ENCODE results near the gene MYH7B.

The MYH7B gene

DNA sequence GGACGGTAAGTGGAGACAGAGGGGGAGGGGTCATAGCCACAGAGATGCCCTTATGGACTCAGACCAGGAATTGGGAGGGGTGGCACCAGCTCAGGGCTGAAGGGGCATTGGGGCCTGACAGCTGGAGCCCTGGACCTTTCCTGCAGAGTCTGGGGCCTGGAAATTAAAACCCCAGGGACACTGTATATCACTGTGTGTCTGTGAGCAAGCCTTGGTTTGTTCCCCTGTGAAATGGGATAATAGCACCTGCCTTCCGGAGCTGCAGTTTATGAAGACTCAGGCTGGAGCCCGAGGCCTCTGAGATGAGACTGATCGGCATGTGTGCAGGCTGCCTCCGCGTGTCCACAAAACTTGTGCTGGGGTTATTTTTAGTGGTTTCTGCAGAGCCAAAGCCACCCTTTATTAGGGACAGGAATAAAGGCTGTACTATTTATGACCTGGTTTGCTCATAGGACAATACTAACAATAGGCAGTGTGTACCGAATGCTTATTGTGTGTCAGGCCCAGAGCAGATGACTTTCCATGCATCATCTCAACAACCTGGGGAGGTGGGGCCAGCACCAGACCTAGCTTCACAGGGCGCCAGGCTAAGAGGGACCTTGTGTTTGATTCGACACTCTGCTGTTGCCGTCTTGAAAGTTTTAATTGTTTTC, 22.6 kb downstream of the MYH7B start:
- DNase-seq: no peak

DNA sequence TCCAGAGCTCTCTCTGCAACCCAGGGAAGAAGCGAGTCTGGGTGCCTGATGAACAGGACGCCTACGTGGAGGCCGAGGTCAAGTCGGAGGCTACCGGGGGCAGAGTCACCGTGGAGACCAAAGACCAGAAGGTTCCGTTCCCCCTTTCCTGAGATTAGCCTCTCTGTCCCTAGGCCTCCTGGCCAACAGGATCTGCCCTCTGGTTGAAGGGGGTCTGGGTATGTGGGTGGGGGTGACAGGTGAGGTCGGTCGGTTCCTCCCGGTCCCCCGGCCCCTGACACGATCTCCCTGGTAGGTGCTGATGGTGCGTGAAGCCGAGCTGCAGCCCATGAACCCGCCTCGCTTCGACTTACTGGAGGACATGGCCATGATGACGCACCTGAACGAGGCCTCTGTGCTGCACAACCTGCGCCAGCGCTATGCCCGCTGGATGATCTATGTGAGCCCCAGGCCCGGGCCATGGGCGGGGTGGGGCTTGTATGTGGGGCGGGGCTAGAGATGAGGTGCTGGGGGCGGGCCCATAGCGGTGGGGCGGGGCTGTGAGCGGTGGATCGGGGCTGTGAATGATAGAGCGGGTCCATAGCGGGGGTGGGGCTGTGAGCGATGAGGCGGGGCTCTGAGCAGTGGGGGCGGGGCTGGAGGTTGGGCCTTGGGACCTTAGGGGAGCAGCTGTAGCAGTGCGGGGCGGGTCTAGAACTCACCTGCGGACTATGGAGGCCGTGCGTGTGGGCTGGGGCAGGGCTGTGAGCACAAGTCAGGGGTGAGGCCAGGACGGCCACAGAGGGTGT, 23.9 kb downstream of the MYH7B start:
- no peak for DNase-seq

- no peak for DNase-seq
Measured at GRCh38 chr20:34980543-34981233, 25.0 kb downstream of the MYH7B start.

GRCh38 chr20:34982270-34983088, 26.8 kb downstream of the MYH7B start:
- DNase-seq: no peak

DNA sequence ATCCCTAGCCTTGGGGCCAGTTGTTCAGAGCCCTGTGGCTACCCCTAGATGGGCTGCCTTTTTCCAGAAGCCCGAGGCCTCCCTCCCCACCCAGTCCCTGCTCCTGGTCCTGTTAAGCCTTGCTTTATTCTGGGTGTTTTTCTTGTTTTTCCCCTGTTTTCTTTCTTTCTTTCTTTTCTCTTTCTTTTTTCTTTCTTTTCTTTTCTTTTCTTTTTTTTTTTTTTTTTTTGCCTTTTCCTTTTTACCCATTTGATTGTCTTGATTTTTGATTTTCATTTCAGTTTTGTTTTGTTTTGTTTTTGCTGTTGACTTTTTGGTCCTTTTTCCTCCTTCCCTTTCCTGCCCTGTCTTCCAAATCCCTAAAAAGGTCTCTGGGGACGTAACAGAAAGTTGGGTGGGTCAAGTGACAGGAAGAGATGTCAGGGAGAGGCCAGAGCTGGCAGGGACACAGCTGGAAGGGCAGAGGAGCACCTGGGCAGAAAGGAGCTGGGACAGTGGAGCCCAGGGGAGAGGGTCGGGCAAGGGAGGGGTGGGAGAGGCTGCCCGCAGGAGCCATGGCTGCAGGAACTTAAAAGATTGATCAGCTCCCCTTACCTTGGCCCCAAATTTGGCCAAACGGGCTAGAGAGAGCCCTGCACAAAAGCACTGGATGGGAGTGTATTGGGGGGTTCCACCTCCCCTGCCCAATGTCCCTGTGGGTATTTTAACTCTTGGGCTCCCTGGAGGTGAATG, 27.6 kb downstream of the MYH7B start:
- DNase-seq: no peak

DNA sequence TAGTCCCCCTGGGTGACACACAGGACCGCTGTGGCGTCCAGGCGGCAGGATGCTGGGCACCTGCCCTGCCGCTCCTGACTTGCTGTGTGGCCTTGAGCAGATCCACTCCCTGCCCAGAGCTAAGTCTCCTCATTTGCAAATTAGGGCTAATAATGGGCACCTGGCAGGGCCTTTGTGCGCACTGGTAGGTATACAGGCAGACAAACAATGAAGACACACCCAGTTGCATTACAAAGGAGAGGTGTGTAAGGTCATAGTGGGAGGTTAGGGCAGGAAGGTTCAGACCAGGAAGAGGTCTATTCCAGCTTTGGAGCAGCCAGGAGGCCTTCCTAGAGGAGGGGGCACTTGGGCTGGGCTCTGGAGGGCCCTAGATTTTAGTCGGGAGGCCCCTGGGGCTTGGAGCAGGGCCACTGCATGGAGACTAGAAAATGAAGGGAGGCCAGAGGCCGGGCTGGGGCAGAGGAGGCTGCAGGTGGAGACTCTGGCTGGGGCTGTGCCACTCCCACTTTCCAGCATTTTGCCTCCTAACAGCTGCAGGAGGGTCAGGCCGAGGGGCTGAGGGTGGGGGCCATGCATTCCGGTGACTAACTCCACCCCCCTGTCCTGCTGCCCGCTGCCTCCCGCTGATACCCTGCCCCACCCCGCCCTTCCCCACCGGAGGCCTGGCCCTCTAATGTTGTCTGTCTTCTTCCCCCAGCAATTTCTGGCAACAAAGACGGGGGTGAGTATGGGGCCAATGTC, 28.5 kb downstream of the MYH7B start:
- no peak for DNase-seq

- no peak for DNase-seq
Measured at GRCh38 chr20:34984756-34985261, 29.1 kb downstream of the MYH7B start.

- DNase-seq: no peak
Measured at GRCh38 chr20:34985461-34986310, 30.0 kb downstream of the MYH7B start.

DNA sequence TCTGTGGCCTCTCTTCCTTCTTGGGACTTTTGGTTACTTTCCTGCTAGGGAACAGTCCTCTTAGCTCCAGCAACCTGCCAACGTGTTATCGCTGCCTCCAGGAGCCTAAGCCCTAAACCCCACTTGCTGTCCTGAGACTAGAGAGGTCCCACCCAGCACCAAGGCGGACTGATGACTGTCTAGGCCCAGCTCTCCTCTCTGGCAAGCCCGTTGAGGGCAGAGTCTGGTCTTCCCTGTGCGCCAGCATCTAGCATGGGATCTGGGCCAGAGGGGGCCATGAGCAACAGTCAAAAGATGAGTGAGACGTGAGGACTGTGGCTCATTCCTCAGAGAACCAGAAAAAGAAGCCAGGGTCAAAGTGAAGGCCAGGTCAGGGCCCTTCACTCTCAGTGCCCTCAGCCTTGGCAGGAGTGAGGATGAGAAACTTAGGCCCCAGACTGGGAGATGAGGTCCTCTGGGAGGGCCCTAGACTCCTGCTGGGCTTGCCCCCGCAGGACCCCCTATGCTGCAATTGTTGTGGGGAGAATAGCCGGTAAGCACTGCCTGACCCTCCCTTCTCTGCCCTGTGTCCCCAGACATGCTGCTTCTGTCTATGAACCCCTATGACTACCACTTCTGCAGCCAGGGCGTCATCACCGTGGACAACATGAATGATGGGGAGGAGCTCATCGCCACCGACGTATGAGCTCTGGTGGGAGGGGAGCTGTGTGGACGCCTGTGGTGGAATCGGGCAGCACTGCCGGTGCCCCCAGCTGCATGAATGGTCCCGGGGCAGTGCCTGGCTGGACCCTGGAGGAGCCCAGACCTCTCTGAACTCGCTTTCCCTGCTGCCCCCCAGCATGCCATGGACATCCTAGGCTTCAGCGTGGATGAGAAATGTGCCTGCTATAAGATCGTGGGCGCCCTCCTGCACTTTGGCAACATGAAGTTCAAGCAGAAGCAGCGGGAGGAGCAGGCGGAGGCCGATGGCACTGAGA, 30.9 kb downstream of the MYH7B start:
- no peak for DNase-seq

DNA sequence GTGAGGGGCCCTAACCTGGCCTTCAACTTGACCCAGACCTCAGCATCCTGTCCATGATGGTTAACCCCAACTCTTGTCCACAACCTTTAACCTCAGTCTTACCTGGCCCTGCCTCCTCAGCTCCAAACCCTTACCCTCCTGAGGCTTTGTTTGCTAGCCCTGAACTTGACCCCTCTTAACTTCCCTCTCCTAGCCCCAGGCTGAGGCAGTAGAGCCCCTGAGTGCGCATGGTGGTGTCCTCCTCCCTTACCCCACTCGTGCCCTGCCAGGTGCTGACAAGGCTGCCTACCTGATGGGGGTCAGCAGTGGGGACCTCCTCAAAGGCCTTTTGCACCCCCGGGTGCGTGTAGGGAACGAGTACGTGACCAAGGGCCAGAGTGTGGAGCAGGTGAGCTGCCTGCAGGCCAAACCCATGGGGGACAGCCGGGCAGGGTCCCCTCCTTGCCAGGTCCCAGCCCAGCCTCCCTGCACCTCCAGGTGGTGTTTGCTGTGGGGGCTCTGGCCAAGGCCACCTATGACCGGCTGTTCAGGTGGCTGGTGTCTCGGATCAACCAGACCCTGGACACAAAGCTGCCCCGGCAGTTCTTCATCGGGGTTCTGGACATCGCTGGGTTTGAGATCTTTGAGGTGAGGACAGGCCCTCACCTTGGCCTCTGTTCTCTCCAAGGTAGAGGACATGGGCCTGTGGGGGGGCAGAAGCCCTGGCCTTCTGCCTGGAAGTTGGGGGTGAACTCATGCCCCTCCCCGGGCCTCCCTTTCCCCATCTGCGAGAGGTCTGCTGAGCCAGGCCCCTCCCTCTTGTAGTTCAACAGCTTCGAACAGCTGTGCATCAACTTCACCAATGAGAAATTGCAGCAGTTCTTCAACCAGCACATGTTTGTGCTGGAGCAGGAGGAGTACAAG, 31.9 kb downstream of the MYH7B start:
- DNase-seq: no peak

DNA sequence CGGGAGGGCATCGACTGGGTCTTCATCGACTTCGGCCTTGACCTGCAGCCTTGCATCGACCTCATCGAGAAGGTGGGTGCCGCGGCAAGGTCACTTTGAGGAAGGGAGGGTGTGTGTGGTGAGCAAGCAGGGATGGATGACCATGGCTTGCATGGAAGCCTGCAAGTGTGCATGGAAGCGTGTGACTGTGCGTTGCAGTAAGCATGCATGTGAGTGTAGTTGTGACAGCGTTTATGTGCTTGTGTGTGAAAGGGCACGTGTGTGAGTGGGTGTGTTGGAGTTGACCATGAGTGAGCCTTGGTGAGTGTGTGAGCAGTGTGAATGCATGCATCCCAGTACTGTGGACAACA, 32.5 kb downstream of the MYH7B start:
- DNase-seq: no peak

DNA sequence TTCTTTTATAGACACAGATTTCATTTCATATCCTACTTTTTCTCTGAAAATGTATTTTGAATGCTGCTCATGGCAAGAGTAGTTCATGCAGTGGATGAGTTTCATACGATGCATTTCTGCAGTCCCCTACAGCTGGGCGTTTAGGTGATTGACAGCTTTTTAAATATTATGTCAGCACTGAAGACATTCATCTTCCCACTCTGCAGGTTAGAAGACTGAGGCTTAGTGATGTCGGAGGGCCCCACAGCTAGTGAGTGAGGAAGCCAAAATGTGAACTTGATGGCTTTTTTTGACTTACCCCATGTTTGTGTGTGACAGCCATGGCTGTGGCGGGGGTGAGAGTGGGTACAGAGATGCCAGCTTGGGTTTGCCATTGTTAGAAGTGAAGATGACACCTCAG, 33.5 kb downstream of the MYH7B start:
- DNase-seq: no peak

GRCh38 chr20:34989670-34990069, 34.0 kb downstream of the MYH7B start:
- no peak for DNase-seq

DNA sequence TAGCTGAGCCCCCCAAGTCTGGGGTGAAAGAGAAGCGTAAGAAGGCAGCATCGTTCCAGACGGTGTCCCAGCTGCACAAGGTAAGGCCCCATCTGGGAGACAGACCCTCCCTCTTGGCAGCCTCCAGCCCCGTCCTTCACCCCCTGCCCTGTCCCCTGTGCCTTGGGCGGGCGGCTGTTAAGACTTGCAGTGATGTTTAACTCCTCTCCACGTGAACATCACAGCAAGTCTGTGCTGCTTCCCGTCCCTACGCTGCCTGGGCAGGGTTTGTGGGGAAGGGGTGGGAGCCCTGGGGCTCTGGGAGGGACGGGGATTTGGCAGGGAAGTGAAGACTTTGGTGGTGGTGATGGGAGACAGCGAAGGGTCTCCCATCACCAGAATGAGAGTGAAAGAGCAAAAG, 34.6 kb downstream of the MYH7B start:
- no peak for DNase-seq

- DNase-seq: no peak
Measured at GRCh38 chr20:34990661-34991214, 35.1 kb downstream of the MYH7B start.

GRCh38 chr20:34992751-34993417, 37.2 kb downstream of the MYH7B start:
- no peak for DNase-seq

DNA sequence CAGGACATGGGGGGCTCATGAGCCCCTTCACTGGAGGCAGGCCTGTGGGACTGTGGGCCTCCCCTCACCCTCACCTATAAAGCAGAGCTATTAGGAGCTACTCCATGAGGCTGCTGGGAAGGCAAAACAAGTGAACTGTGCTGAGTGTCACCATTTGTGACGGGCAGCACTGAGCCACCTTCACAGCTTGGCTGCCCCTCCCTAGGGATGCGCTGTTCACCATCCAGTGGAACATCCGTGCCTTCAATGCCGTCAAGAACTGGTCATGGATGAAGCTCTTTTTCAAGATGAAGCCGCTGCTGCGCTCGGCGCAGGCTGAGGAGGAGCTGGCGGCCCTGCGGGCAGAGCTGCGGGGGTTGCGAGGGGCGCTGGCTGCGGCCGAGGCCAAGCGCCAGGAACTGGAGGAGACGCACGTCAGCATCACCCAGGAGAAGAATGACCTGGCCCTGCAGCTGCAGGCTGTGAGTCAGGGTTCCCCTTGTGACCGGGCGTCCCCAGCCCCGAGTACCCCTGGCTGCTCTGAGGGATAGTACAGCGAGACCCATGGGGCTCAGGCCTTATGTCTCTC, 38.4 kb downstream of the MYH7B start:
- DNase-seq: no peak
